Caco-2 (cell line): ENCODE measurements around the gene RALGAPB. TPM values are rescaled to one million over a fixed set of nuclear protein-coding genes. Genes with fewer than 3 reads are reported as not detected.

Experiments used
- BruUV-seq: library from RNA; stranded (reverse); fragments of 400-500 nt; replicated peaks from 2 replicates; lab custom pipeline; 2021; lab: Mats Ljungman, UMichigan
- CTCF ChIA-PET: fragments of 300-600 bp; sonication (Branson Sonifier 250); formaldehyde crosslinking; loops from one replicate; lab custom pipeline; 2022; ENCODE audit warnings: antibody characterized with exemption; lab: Charles Lee
- POLR2A ChIA-PET: fragments of 300-600 bp; sonication (Branson Sonifier 250); formaldehyde crosslinking; loops from one replicate; lab custom pipeline; 2022; ENCODE audit warnings: antibody characterized with exemption; lab: Charles Lee
- DNase-seq, 2 experiments: peaks; one replicate each; pipeline versions ENCODE4 v3.0.0 to v3.0.0-alpha.2; 2020 to 2022
- H3K27me3 ChIP-seq: replicated peaks from 2 replicates; pipeline ENCODE4 v1.6.0; 2011; ENCODE audit warnings: low read length; ENCODE audit not compliant: control insufficient read depth, insufficient read depth
- H3K36me3 ChIP-seq: 2 replicates; pipeline ENCODE4 v1.5.1; 2011; ENCODE audit warnings: low read length; ENCODE audit not compliant: control insufficient read depth, insufficient read depth
- H3K4me1 ChIP-seq: fragments of 250-450 bp; sonication (Bioruptor Pico); 2 replicates; pipeline ENCODE4 v1.5.1; 2020; ENCODE audit warnings: mild to moderate bottlenecking
- H3K4me3 ChIP-seq: 2 replicates; pipeline ENCODE4 v1.5.1; 2011; ENCODE audit warnings: low read depth, mild to moderate bottlenecking, control low read depth, low read length
- H3K9me3 ChIP-seq: fragments of 250-450 bp; sonication (Bioruptor Pico); 2 replicates; pipeline ENCODE4 v1.5.1; 2020; ENCODE audit warnings: mild to moderate bottlenecking, moderate library complexity
- H3K27ac Mint-ChIP-seq: one replicate; pipeline ENCODE4 v1.8.0; 2022; ENCODE audit warnings: mixed read lengths; ENCODE audit not compliant: unreplicated experiment
- H3K27me3 Mint-ChIP-seq: one replicate; pipeline ENCODE4 v1.8.0; 2022; ENCODE audit warnings: mixed read lengths; ENCODE audit not compliant: insufficient read depth, unreplicated experiment
- H3K36me3 Mint-ChIP-seq: one replicate; pipeline ENCODE4 v1.8.0; 2022; ENCODE audit warnings: mild to moderate bottlenecking, mixed read lengths; ENCODE audit not compliant: insufficient read depth, unreplicated experiment
- H3K4me1 Mint-ChIP-seq: one replicate; pipeline ENCODE4 v1.8.0; 2022; ENCODE audit warnings: low read depth, mixed read lengths; ENCODE audit not compliant: unreplicated experiment
- H3K4me3 Mint-ChIP-seq: one replicate; pipeline ENCODE4 v1.8.0; 2022; ENCODE audit warnings: mild to moderate bottlenecking, moderate library complexity, mixed read lengths; ENCODE audit not compliant: unreplicated experiment
- H3K9me3 Mint-ChIP-seq: one replicate; pipeline ENCODE4 v1.8.0; 2022; ENCODE audit warnings: mixed read lengths; ENCODE audit not compliant: unreplicated experiment
- intact Hi-C: fragments of 100-400 bp; cut with micrococcal nuclease; formaldehyde crosslinking; loops from one replicate; pipeline ENCODE4 v1.10.0; 2022; ENCODE audit not compliant: unreplicated experiment
- total RNA-seq: library from RNA; stranded (reverse); gene quantifications from 2 replicates; pipeline ENCODE4 v1.2.3, GENCODE V29; 2022
- TF ChIP-seq, protein P1 (sequence below), 2 experiments: fragments of 200-600 bp in 1 of 2; IDR thresholded peaks; 1 replicate in 1 of 2; 2 replicates in 1 of 2; pipeline versions ENCODE4 v1.5.1 to v1.8.0; 2011 to 2022; ENCODE audit warnings: antibody characterized with exemption in 1 of 2, control low read depth in 1 of 2, inconsistent platforms in 1 of 2, low read depth in 1 of 2, low read length in 1 of 2, mild to moderate bottlenecking in 1 of 2, moderate library complexity in 1 of 2; ENCODE audit not compliant: insufficient read depth in 1 of 2, severe bottlenecking in 1 of 2, unreplicated experiment in 1 of 2

Gene RALGAPB
- total RNA-seq, 1 experiment from 2014 or later = 69.1 TPM

DNA sequence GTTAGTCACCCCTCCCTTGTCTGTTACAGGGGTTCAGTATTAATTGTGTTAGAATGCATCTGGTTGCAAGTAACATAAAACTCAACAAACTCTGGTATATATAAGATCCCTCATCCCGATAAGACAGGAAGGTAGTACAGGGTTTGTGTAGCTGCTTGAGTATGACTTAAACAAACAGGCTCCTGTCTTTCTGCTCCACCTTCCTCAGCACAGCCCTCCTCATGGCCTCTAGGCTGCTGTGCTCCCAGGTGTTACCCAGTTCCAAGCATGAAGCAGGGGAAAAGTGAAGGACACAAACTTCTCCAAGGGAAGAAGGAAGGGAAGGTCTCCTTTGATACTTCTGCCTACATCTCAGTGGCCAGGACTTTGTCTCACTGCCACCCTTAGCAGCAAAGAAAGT is 1.4 kb upstream of the RALGAPB start:
- POLR2A ChIA-PET = no interaction called here
- peak overlapping the region; percentile 54 for H3K27ac Mint-ChIP-seq
- intact Hi-C loops = no loop called here
- TF ChIP-seq, protein P1, sequence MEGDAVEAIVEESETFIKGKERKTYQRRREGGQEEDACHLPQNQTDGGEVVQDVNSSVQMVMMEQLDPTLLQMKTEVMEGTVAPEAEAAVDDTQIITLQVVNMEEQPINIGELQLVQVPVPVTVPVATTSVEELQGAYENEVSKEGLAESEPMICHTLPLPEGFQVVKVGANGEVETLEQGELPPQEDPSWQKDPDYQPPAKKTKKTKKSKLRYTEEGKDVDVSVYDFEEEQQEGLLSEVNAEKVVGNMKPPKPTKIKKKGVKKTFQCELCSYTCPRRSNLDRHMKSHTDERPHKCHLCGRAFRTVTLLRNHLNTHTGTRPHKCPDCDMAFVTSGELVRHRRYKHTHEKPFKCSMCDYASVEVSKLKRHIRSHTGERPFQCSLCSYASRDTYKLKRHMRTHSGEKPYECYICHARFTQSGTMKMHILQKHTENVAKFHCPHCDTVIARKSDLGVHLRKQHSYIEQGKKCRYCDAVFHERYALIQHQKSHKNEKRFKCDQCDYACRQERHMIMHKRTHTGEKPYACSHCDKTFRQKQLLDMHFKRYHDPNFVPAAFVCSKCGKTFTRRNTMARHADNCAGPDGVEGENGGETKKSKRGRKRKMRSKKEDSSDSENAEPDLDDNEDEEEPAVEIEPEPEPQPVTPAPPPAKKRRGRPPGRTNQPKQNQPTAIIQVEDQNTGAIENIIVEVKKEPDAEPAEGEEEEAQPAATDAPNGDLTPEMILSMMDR (IDR thresholded peaks at IDR 0.05; ENCODE audit: insufficient read depth in 1 of 2, low read depth in 1 of 2, low read length in 1 of 2, severe bottlenecking in 1 of 2, unreplicated experiment in 1 of 2) = no peak
- peak overlapping the region; percentile 80 for H3K4me3 Mint-ChIP-seq
- BruUV-seq = no TSS peak
- no peaks in the 10 kb centered on the region for H3K27me3 ChIP-seq
- no peaks in the 10 kb centered on the region for H3K9me3 ChIP-seq
- peaks cover 27% of the 10 kb centered on the region for H3K4me1 Mint-ChIP-seq
- H3K4me3 ChIP-seq = no peak overlapping the region; the same call in 1 of the 2 replicates
- no peaks in the 10 kb centered on the region for H3K27me3 Mint-ChIP-seq
- peaks cover 15% of the 10 kb centered on the region for H3K4me1 ChIP-seq
- peak in 1 of 2 experiments; percentile 22 for DNase-seq
- CTCF ChIA-PET = interaction anchor here (0.6 to 2.4 kb wide), 2 partner anchors 18 to 438 kb away, joined by 3 to 15 read pairs; partner anchors contain the start of gene TTI1
- H3K36me3 Mint-ChIP-seq = peaks cover 21% of the 10 kb centered on the region
- H3K36me3 ChIP-seq = no peaks in the 10 kb centered on the region
- H3K9me3 Mint-ChIP-seq = no peaks in the 10 kb centered on the region

DNA sequence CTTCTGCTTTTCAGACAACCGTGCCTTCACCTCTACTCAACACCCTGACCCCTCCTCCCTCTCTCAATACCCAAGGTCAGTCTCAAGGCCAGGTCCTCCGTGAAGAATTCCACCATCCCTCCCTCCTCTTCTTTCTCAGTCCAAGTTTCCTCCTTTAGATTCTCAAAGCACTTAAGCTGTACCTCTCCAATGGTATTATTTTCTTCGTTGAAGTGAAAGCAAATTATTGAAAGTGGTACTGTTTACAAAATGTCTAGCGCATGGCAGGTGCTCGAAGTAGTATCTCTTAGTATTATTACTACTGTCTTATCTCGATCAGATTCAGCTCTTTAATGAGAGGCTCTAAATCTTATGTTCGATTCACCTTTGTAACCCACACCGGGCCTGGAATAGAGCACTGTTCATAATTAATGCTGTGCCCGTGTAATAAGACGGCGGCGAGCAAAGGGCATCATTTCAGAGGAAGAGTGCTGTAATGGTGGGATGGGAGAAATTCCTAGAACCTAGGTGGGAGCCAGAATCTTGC is 593 bp upstream of the RALGAPB start:
- Mint-ChIP-seq H3K9me3 (no peaks in the 10 kb centered on the region), H3K27me3 (no peaks in the 10 kb centered on the region), H3K36me3 (peaks cover 21% of the 10 kb centered on the region), H3K4me1 (peaks cover 27% of the 10 kb centered on the region), H3K4me3 (peak overlapping the region; percentile 80), H3K27ac (peak overlapping the region; percentile 54)
- Histone ChIP-seq H3K4me3 (peak overlapping the region; percentile 78), H3K9me3 (no peaks in the 10 kb centered on the region), H3K36me3 (no peaks in the 10 kb centered on the region), H3K4me1 (peaks cover 15% of the 10 kb centered on the region), H3K27me3 (no peaks in the 10 kb centered on the region)
- DNase-seq = peak; percentile 27 to 35
- no TSS peak for BruUV-seq
- intact Hi-C loops = loop anchor here (1.0 to 2.0 kb wide), 3 partner anchors 26 to 83 kb away; partner anchors contain the start of gene SNHG17
- ChIA-PET POLR2A (interaction anchor here (0.6 to 3.0 kb wide), 22 partner anchors 13 to 1422 kb away, joined by 3 to 104 read pairs (median 4); partner anchors contain the start of genes DHX35 and SNHG17), CTCF (interaction anchor here (0.6 to 2.9 kb wide), 18 partner anchors 12 to 414 kb away, joined by 3 to 73 read pairs (median 5); partner anchors contain the start of gene SNHG17)
- TF ChIP-seq, protein P1 (IDR thresholded peaks at IDR 0.05; ENCODE audit: insufficient read depth in 1 of 2, low read depth in 1 of 2, low read length in 1 of 2, severe bottlenecking in 1 of 2, unreplicated experiment in 1 of 2) = no peak

DNA sequence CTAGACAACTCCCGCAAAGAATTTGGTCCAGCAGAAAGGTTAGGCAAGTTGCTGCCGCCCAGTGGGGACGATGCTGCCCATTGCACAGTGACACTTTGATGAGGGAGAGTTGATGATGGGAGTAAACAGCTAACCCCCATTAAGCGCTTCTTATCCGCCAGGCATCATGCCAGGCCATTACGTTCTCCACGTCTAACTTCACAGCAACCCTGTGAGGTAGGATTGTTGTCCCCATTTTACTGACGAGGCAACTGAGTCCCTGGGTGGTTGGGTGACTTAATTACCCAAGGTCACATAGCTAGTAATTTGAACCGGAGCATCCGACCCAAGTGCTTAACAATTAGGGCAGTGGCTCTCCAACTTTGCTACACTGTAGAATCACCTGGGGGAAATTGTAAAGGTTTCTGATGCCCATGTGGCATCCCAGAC is 738 bp downstream of the RALGAPB start:
- TF ChIP-seq, protein P1 (IDR thresholded peaks at IDR 0.05; ENCODE audit: insufficient read depth in 1 of 2, low read depth in 1 of 2, low read length in 1 of 2, severe bottlenecking in 1 of 2, unreplicated experiment in 1 of 2) = peak in 1 of 2 experiments; percentile 50
- no peaks in the 10 kb centered on the region for H3K27me3 ChIP-seq
- intact Hi-C loops = loop anchor here (2.0 kb wide), 1 partner anchor 81 kb away; no protein-coding TSS in a partner anchor
- TSS peak; percentile 23 for BruUV-seq
- H3K9me3 ChIP-seq = no peaks in the 10 kb centered on the region
- Mint-ChIP-seq H3K9me3 (no peaks in the 10 kb centered on the region), H3K27ac (peak overlapping the region; percentile 54), H3K27me3 (no peaks in the 10 kb centered on the region), H3K4me1 (peaks cover 27% of the 10 kb centered on the region), H3K36me3 (peaks cover 21% of the 10 kb centered on the region), H3K4me3 (peak overlapping the region; percentile 80)
- no peaks in the 10 kb centered on the region for H3K36me3 ChIP-seq
- H3K4me3 ChIP-seq = peak overlapping the region; percentile 78
- POLR2A ChIA-PET = interaction anchor here (0.6 to 3.0 kb wide), 10 partner anchors 13 to 456 kb away, joined by 3 to 104 read pairs (median 5); partner anchors contain the start of gene SNHG17
- CTCF ChIA-PET = interaction anchor here (0.9 to 2.9 kb wide), 15 partner anchors 11 to 169 kb away, joined by 3 to 73 read pairs (median 7); partner anchors contain the start of gene SNHG17
- H3K4me1 ChIP-seq = peaks cover 15% of the 10 kb centered on the region
- no peak for DNase-seq
